Thyroid gland (tissue), 4 donors: ENCODE data around the gene SALL4.

Source experiments
- CTCF ChIP-seq, 6 experiments: fragments of 200-600 bp in 3 of 6; fragments of 450-650 bp in 3 of 6; sonication (generic) in 3 of 6; IDR thresholded peaks; one replicate each; pipeline ENCODE4 v1.5.1; 2016 to 2019; ENCODE audit warnings: antibody characterized with exemption in 6 of 6, mild to moderate bottlenecking in 2 of 6, inconsistent platforms in 1 of 6, moderate library complexity in 1 of 6
- POLR2A ChIP-seq, 2 donors: fragments of 450-650 bp; IDR thresholded peaks; one replicate each; pipeline ENCODE4 v1.6.1; 2017; ENCODE audit warnings: antibody characterized with exemption in 2 of 2, mild to moderate bottlenecking in 2 of 2, moderate library complexity in 1 of 2

GRCh38 chr20:51796340-51796739, 6.0 kb downstream of the SALL4 start:
- TF ChIP-seq CTCF (IDR thresholded peaks at IDR 0.05) (no peak), POLR2A (IDR thresholded peaks at IDR 0.05) (no peak)
